GM23248 (cell line): Measurements from ENCODE around the gene CUX1.

ENCODE experiments used
- EZH2 ChIP-seq: fragments of 200-600 bp; sonication (generic); IDR thresholded peaks from 2 replicates; pipeline ENCODE4 v1.6.1; 2018; ENCODE audit warnings: antibody characterized with exemption, mild to moderate bottlenecking; ENCODE audit not compliant: insufficient read depth, poor library complexity, severe bottlenecking
- EZH2phosphoT487 ChIP-seq: fragments of 200-600 bp; sonication (generic); IDR thresholded peaks from 2 replicates; pipeline ENCODE4 v1.6.1; 2018; ENCODE audit warnings: antibody characterized with exemption, moderate library complexity, mild to moderate bottlenecking, low read depth; ENCODE audit not compliant: insufficient read depth

DNA sequence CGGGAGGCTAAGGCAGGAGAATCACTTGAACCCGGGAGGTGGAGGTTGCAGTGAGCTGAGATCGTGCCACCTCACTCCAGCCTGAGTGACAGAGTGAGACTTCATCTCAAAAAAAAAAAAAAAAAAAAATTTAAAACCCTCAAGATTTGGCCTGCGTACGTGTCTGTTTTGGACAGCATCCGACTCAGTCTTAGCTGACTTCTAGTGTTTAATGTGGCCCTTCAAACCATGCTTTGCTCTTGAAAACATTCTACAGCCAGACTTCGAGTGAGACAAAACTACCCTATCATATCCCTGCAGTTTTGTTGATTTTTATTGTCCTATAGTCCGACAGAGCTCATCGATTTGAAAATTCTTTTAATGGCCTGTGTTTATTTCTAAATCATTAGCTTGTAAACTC is 242.1 kb downstream of the CUX1 start:
- no peak for TF ChIP-seq EZH2
- no peak for TF ChIP-seq EZH2phosphoT487
